Panc1 (cell line): Measurements from ENCODE around the gene CREBL2. TPM values are rescaled to one million over a fixed set of nuclear protein-coding genes. Genes with fewer than 3 reads are reported as not detected.

Source experiments
- ATAC-seq: fragments of 200-7000 bp; cut with Tn5 transposase; 2 replicates; pipeline ENCODE4 v1.9.1; 2020; ENCODE audit warnings: mild to moderate bottlenecking, moderate library complexity
- BruUV-seq: library from RNA; stranded (reverse); fragments of 400-500 nt; replicated peaks from 2 replicates; lab custom pipeline; 2021; lab: Mats Ljungman, UMichigan
- CTCF ChIA-PET: fragments of 300-600 bp; sonication (Branson Sonifier 250); formaldehyde crosslinking; loops from one replicate; lab custom pipeline; 2022; ENCODE audit warnings: antibody characterized with exemption; lab: Charles Lee
- POLR2A ChIA-PET: fragments of 300-600 bp; sonication (Branson Sonifier 250); formaldehyde crosslinking; loops from one replicate; lab custom pipeline; 2022; ENCODE audit warnings: antibody characterized with exemption; lab: Charles Lee
- DNase-seq: peaks from one replicate; pipeline ENCODE4 v3.0.0-alpha.2; 2010; ENCODE audit warnings: low read depth, low spot score
- H3K27ac ChIP-seq: 2 replicates; pipeline ENCODE4 v1.5.1; 2011; ENCODE audit warnings: mild to moderate bottlenecking, low read length, inconsistent platforms
- H3K27me3 ChIP-seq: fragments of 200-500 bp; sonication (Bioruptor generic); 2 replicates; pipeline ENCODE4 v1.6.0; 2014; ENCODE audit warnings: low read length, inconsistent platforms; ENCODE audit not compliant: control insufficient read depth, insufficient read depth
- H3K36me3 ChIP-seq: fragments of 200-500 bp; sonication (Bioruptor generic); 2 replicates; pipeline ENCODE4 v1.5.1; 2014; ENCODE audit warnings: inconsistent platforms, mild to moderate bottlenecking, low read length, moderate library complexity; ENCODE audit not compliant: control insufficient read depth, insufficient read depth
- H3K4me1 ChIP-seq: 2 replicates; pipeline ENCODE4 v1.5.1; 2011; ENCODE audit warnings: inconsistent platforms, mild to moderate bottlenecking, low read length, moderate library complexity; ENCODE audit not compliant: control insufficient read depth, insufficient read depth
- H3K4me3 ChIP-seq, 2 experiments: 2 replicates each; pipeline ENCODE4 v1.5.1; 2011 to 2012; ENCODE audit warnings: low read depth in 2 of 2, low read length in 2 of 2, mild to moderate bottlenecking in 2 of 2, inconsistent platforms in 1 of 2, moderate library complexity in 1 of 2
- H3K9me3 ChIP-seq: fragments of 200-500 bp; sonication (Bioruptor generic); 2 replicates; pipeline ENCODE4 v1.5.1; 2014; ENCODE audit warnings: low read depth, mild to moderate bottlenecking, inconsistent platforms, low read length, moderate library complexity; ENCODE audit not compliant: control insufficient read depth, insufficient read depth
- POLR2AphosphoS5 ChIP-seq: IDR thresholded peaks from 2 replicates; pipeline ENCODE4 v1.6.1; 2012; ENCODE audit warnings: mild to moderate bottlenecking, low read depth, low read length, moderate library complexity
- REST ChIP-seq, 2 experiments: IDR thresholded peaks; 2 replicates each; pipeline ENCODE4 v1.6.1; 2011 to 2012; ENCODE audit warnings: low read depth in 2 of 2, control low read depth in 1 of 2, low read length in 1 of 2, mild to moderate bottlenecking in 1 of 2, moderate library complexity in 1 of 2; ENCODE audit not compliant: insufficient read depth in 1 of 2
- SIN3A ChIP-seq: IDR thresholded peaks from 2 replicates; pipeline ENCODE4 v1.6.1; 2012; ENCODE audit warnings: low read depth, mild to moderate bottlenecking, low read length, moderate library complexity, borderline replicate concordance; ENCODE audit not compliant: insufficient read depth
- TCF7L2 ChIP-seq: IDR thresholded peaks from 2 replicates; pipeline ENCODE4 v1.6.1; 2011; ENCODE audit warnings: mild to moderate bottlenecking, low read depth, low read length, inconsistent platforms
- in situ Hi-C: cut with HindIII; loops from 2 replicates; pipeline ENCODE4 v1.10.0; 2016; ENCODE audit warnings: low sequenced_read_pairs, low pct_unique_long_range_greater_than_20kb
- intact Hi-C: fragments of 100-400 bp; cut with micrococcal nuclease; formaldehyde crosslinking; loops from one replicate; pipeline ENCODE4 v1.10.0; 2022; ENCODE audit not compliant: unreplicated experiment
- total RNA-seq: library from RNA; stranded (reverse); gene quantifications from one replicate; pipeline ENCODE4 v1.2.1, GENCODE V29; 2021; ENCODE audit not compliant: unreplicated experiment
- TF ChIP-seq, protein P1 (sequence below): fragments of 450-650 bp; IDR thresholded peaks from 2 replicates; pipeline ENCODE4 v1.5.1; 2017; ENCODE audit warnings: mild to moderate bottlenecking

The CREBL2 gene
- total RNA-seq, 1 experiment from 2014 or later = 13.6 TPM

DNA sequence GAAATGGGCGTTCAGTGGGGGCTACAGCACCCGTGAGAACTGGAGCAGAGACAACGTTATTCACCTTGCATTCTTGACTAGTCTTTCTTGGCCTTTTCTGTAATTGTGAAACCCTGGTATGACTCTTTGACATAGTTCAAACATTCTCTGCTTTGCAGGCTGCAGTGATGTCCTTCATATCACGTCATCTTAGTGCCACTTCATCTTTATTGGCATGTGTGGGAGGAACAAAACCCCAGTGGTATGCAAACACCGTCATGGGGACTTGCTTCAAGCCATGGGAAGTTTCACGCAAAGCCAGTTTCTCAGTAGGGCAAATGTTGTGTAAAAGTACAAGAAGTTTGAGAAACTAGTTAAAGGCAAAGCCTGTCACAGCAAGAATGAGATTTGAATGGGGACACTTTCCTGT lies 28.8 kb upstream of the CREBL2 start:
- CTCF ChIA-PET = no interaction called here
- DNase-seq (no peak), ATAC-seq (peak; percentile 53)
- Histone ChIP-seq H3K27me3 (no peaks in the 10 kb centered on the region), H3K9me3 (no peaks in the 10 kb centered on the region), H3K27ac (no peak overlapping the region), H3K36me3 (no peaks in the 10 kb centered on the region), H3K4me1 (no peaks in the 10 kb centered on the region), H3K4me3 (no peak overlapping the region)
- POLR2A ChIA-PET = no interaction called here
- BruUV-seq = no TSS peak
- intact Hi-C loops = no loop called here
- in situ Hi-C loops = no loop called here
- TF ChIP-seq SIN3A (no peak), TCF7L2 (no peak), REST (IDR thresholded peaks at IDR 0.05; ENCODE audit: insufficient read depth in 1 of 2, low read depth in 2 of 2, low read length in 1 of 2) (no peak), POLR2AphosphoS5 (no peak)
- TF ChIP-seq, protein P1, sequence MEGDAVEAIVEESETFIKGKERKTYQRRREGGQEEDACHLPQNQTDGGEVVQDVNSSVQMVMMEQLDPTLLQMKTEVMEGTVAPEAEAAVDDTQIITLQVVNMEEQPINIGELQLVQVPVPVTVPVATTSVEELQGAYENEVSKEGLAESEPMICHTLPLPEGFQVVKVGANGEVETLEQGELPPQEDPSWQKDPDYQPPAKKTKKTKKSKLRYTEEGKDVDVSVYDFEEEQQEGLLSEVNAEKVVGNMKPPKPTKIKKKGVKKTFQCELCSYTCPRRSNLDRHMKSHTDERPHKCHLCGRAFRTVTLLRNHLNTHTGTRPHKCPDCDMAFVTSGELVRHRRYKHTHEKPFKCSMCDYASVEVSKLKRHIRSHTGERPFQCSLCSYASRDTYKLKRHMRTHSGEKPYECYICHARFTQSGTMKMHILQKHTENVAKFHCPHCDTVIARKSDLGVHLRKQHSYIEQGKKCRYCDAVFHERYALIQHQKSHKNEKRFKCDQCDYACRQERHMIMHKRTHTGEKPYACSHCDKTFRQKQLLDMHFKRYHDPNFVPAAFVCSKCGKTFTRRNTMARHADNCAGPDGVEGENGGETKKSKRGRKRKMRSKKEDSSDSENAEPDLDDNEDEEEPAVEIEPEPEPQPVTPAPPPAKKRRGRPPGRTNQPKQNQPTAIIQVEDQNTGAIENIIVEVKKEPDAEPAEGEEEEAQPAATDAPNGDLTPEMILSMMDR = no peak

GRCh38 chr12:12583510-12584178 lies 28.0 kb upstream of the CREBL2 start:
- no peak for DNase-seq
- intact Hi-C loops = no loop called here
- ChIA-PET CTCF (no interaction called here), POLR2A (no interaction called here)
- Histone ChIP-seq H3K27me3 (no peaks in the 10 kb centered on the region), H3K27ac (no peak overlapping the region), H3K4me1 (no peaks in the 10 kb centered on the region), H3K36me3 (no peaks in the 10 kb centered on the region), H3K4me3 (no peak overlapping the region), H3K9me3 (no peaks in the 10 kb centered on the region)
- in situ Hi-C loops = no loop called here
- no TSS peak for BruUV-seq
- no peak for ATAC-seq
- TF ChIP-seq, protein P1 = no peak
- TF ChIP-seq SIN3A (no peak), TCF7L2 (no peak), POLR2AphosphoS5 (no peak), REST (IDR thresholded peaks at IDR 0.05; ENCODE audit: insufficient read depth in 1 of 2, low read depth in 2 of 2, low read length in 1 of 2) (no peak)
